ENCODE measurements around the gene RIMKLB. TPM values are rescaled to one million over a fixed set of nuclear protein-coding genes. Genes with fewer than 3 reads are reported as not detected.

RIMKLB gene
- total RNA-seq, 1 donor from 2014 or later = 55.7 TPM

DNA sequence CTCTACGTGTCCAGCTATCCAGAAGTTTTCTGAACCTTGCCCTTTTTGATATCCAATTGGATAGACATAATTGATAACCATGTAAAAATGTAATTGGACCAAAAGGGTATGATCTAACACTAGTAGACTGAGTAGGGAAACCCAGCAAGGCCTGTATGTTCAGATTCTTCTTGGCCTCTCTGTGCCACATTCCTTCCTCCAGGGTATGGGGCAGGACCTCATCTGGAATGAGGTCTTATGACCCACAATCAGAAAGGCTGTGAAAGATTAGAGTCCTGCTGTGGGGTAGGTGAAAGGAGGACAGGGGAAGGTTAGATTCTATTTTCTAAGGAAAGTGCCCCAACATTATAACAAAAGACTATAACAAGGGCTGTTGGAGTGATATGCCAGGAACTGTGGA, 73.3 kb downstream of the RIMKLB start:
- peaks cover 15% of the 10 kb centered on the region for H3K4me1 Mint-ChIP-seq (ENCODE audit: low read depth, unreplicated experiment)
- H3K4me3 Mint-ChIP-seq (ENCODE audit: unreplicated experiment) = no peak overlapping the region
- no peaks in the 10 kb centered on the region for H3K36me3 Mint-ChIP-seq (ENCODE audit: unreplicated experiment)
- no peak for DNase-seq
- no peak overlapping the region for H3K27ac Mint-ChIP-seq (ENCODE audit: unreplicated experiment)
- H3K27me3 Mint-ChIP-seq (ENCODE audit: unreplicated experiment) = peaks cover 1% of the 10 kb centered on the region
- TF ChIP-seq CTCF (IDR thresholded peaks at IDR 0.05; ENCODE audit: partially characterized antibody, unreplicated experiment) = no peak
- no peaks in the 10 kb centered on the region for H3K9me3 Mint-ChIP-seq (ENCODE audit: unreplicated experiment)

DNA sequence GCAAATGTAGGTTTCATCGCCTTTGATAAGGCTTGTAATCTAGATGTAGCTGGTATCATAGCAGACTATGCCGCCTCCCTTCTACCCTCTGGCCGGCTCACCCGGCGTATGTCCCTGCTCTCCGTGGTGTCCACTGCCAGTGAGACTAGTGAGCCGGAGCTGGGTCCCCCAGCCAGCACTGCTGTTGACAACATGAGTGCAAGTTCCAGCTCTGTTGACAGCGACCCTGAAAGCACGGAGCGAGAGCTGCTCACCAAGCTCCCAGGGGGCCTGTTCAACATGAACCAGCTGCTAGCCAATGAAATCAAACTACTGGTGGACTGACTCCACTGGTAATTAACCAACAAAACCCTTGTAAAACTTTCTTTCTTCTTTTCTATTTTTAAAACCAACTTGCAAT, 75.7 kb downstream of the RIMKLB start:
- TF ChIP-seq CTCF (IDR thresholded peaks at IDR 0.05; ENCODE audit: partially characterized antibody, unreplicated experiment) = no peak
- peak overlapping the region; percentile 16 for H3K4me3 Mint-ChIP-seq (ENCODE audit: unreplicated experiment)
- H3K9me3 Mint-ChIP-seq (ENCODE audit: unreplicated experiment) = no peaks in the 10 kb centered on the region
- H3K27ac Mint-ChIP-seq (ENCODE audit: unreplicated experiment) = peak overlapping the region; percentile 60
- peak; percentile 75 for DNase-seq
- H3K27me3 Mint-ChIP-seq (ENCODE audit: unreplicated experiment) = peaks cover 1% of the 10 kb centered on the region
- peaks cover 15% of the 10 kb centered on the region for H3K4me1 Mint-ChIP-seq (ENCODE audit: low read depth, unreplicated experiment)
- H3K36me3 Mint-ChIP-seq (ENCODE audit: unreplicated experiment) = no peaks in the 10 kb centered on the region

- no peak for DNase-seq
- no peaks in the 10 kb centered on the region for H3K36me3 Mint-ChIP-seq (ENCODE audit: unreplicated experiment)
- no peak overlapping the region for H3K27ac Mint-ChIP-seq (ENCODE audit: unreplicated experiment)
These were observed 81.5 kb downstream of the RIMKLB start for GRCh38 chr12:8779281-8779680.

GRCh38 chr12:8779862-8780261, 82.1 kb downstream of the RIMKLB start:
- peaks cover 5% of the 10 kb centered on the region for H3K36me3 Mint-ChIP-seq (ENCODE audit: unreplicated experiment)
- no peak for TF ChIP-seq CTCF (IDR thresholded peaks at IDR 0.05; ENCODE audit: partially characterized antibody, unreplicated experiment)
- H3K27me3 Mint-ChIP-seq (ENCODE audit: unreplicated experiment) = no peaks in the 10 kb centered on the region
- H3K9me3 Mint-ChIP-seq (ENCODE audit: unreplicated experiment) = no peaks in the 10 kb centered on the region
- H3K4me1 Mint-ChIP-seq (ENCODE audit: low read depth, unreplicated experiment) = no peaks in the 10 kb centered on the region
- DNase-seq = no peak
- H3K4me3 Mint-ChIP-seq (ENCODE audit: unreplicated experiment) = no peak overlapping the region
- no peak overlapping the region for H3K27ac Mint-ChIP-seq (ENCODE audit: unreplicated experiment)

More at GRCh38 chr12:8779281-8779680, 81.5 kb downstream of the RIMKLB start:
- TF ChIP-seq CTCF (IDR thresholded peaks at IDR 0.05; ENCODE audit: partially characterized antibody, unreplicated experiment) = no peak
- no peak overlapping the region for H3K4me3 Mint-ChIP-seq (ENCODE audit: unreplicated experiment)
- H3K4me1 Mint-ChIP-seq (ENCODE audit: low read depth, unreplicated experiment) = no peaks in the 10 kb centered on the region
- H3K27me3 Mint-ChIP-seq (ENCODE audit: unreplicated experiment) = no peaks in the 10 kb centered on the region
- no peaks in the 10 kb centered on the region for H3K9me3 Mint-ChIP-seq (ENCODE audit: unreplicated experiment)

GRCh38 chr12:8780389-8780788, 82.6 kb downstream of the RIMKLB start:
- no peaks in the 10 kb centered on the region for H3K9me3 Mint-ChIP-seq (ENCODE audit: unreplicated experiment)
- H3K4me3 Mint-ChIP-seq (ENCODE audit: unreplicated experiment) = no peak overlapping the region
- peak; percentile 23 for TF ChIP-seq CTCF (IDR thresholded peaks at IDR 0.05; ENCODE audit: partially characterized antibody, unreplicated experiment)
- DNase-seq = no peak
- no peaks in the 10 kb centered on the region for H3K27me3 Mint-ChIP-seq (ENCODE audit: unreplicated experiment)
- no peaks in the 10 kb centered on the region for H3K4me1 Mint-ChIP-seq (ENCODE audit: low read depth, unreplicated experiment)
- peaks cover 5% of the 10 kb centered on the region for H3K36me3 Mint-ChIP-seq (ENCODE audit: unreplicated experiment)
- no peak overlapping the region for H3K27ac Mint-ChIP-seq (ENCODE audit: unreplicated experiment)

Measured in glutamatergic neuron (in vitro differentiated cells).